ENCODE measurements around the gene CSNK1A1.
"Not testable (repeated sequence)": the region's sequence is repeated elsewhere in the genome, so short reads cannot be mapped to it uniquely, and the experiment has no call there.

CSNK1A1 gene

GRCh38 chr5:149551227-149552037 lies at the start of gene CSNK1A1:
Gene CSNK1A1 (minus strand): TSS chr5:149551439. CDS start chr5:149550964, 475 bp downstream.
- H3K4me3 ChIP-seq (ENCODE audit: low read depth, low read length) = peak within 1 kb of the TSS; percentile 77
- TF ChIP-seq, protein P1, sequence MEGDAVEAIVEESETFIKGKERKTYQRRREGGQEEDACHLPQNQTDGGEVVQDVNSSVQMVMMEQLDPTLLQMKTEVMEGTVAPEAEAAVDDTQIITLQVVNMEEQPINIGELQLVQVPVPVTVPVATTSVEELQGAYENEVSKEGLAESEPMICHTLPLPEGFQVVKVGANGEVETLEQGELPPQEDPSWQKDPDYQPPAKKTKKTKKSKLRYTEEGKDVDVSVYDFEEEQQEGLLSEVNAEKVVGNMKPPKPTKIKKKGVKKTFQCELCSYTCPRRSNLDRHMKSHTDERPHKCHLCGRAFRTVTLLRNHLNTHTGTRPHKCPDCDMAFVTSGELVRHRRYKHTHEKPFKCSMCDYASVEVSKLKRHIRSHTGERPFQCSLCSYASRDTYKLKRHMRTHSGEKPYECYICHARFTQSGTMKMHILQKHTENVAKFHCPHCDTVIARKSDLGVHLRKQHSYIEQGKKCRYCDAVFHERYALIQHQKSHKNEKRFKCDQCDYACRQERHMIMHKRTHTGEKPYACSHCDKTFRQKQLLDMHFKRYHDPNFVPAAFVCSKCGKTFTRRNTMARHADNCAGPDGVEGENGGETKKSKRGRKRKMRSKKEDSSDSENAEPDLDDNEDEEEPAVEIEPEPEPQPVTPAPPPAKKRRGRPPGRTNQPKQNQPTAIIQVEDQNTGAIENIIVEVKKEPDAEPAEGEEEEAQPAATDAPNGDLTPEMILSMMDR (IDR thresholded peaks at IDR 0.05; ENCODE audit: low read depth, low read length) = peak; percentile 87

- TF ChIP-seq, protein P1 (IDR thresholded peaks at IDR 0.05; ENCODE audit: low read depth, low read length) = no peak
Observed at GRCh38 chr5:149600932-149601331, 49.7 kb upstream of the CSNK1A1 start.

GRCh38 chr5:149599375-149599774 lies 48.1 kb upstream of the CSNK1A1 start:
- no peak overlapping the region for H3K4me3 ChIP-seq (ENCODE audit: low read depth, low read length)
- TF ChIP-seq, protein P1 (IDR thresholded peaks at IDR 0.05; ENCODE audit: low read depth, low read length) = no peak

More at GRCh38 chr5:149600932-149601331, 49.7 kb upstream of the CSNK1A1 start:
- H3K4me3 ChIP-seq (ENCODE audit: low read depth, low read length) = no peak overlapping the region

GRCh38 chr5:149598966-149599365 lies 47.7 kb upstream of the CSNK1A1 start:
- TF ChIP-seq, protein P1 (IDR thresholded peaks at IDR 0.05; ENCODE audit: low read depth, low read length) = no peak
- H3K4me3 ChIP-seq (ENCODE audit: low read depth, low read length) = no peak overlapping the region

DNA sequence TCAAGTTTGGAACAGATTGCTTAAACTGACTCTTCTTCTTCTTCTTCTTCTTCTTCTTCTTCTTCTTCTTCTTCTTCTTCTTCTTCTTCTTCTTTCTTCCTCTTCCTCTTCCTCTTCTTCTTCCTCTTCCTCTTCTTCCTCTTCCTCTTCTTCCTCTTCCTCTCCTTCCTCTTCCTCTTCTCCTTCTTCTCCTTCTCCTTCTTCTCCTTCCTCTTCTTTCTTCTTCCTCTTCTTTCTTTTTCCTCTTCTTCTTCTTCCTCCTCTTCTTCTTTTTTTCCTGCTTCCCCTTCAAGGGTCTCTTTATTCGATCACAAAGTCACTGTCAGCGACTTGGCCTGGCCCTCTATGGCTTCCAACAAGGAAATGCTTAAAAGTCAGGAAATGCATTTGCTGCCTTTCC lies 47.0 kb upstream of the CSNK1A1 start:
- H3K4me3 ChIP-seq (ENCODE audit: low read depth, low read length) = not testable (repeated sequence)

GRCh38 chr5:149597618-149598017 lies 46.4 kb upstream of the CSNK1A1 start:
- TF ChIP-seq, protein P1 (IDR thresholded peaks at IDR 0.05; ENCODE audit: low read depth, low read length) = no peak
- no peak overlapping the region for H3K4me3 ChIP-seq (ENCODE audit: low read depth, low read length)

GRCh38 chr5:149596712-149597111 lies 45.5 kb upstream of the CSNK1A1 start:
- TF ChIP-seq, protein P1 (IDR thresholded peaks at IDR 0.05; ENCODE audit: low read depth, low read length) = no peak
- no peak overlapping the region for H3K4me3 ChIP-seq (ENCODE audit: low read depth, low read length)

GRCh38 chr5:149595105-149595504 lies 43.9 kb upstream of the CSNK1A1 start:
- not testable (repeated sequence) for H3K4me3 ChIP-seq (ENCODE audit: low read depth, low read length)

All from WI38 (cell line).